SK-N-SH (cell line): Measurements from ENCODE around the gene ZNF23.

Experiments
- REST ChIP-seq: IDR thresholded peaks from 2 replicates; pipeline ENCODE4 v1.6.1; 2012; ENCODE audit warnings: mild to moderate bottlenecking, low read depth, low read length, moderate library complexity
- RFX5 ChIP-seq: IDR thresholded peaks from 2 replicates; pipeline ENCODE4 v1.6.1; 2012; ENCODE audit warnings: mild to moderate bottlenecking, improper control_type of control experiment, low read length
- SIN3A ChIP-seq: IDR thresholded peaks from 2 replicates; pipeline ENCODE4 v1.6.1; 2012; ENCODE audit warnings: low read depth, mild to moderate bottlenecking, low read length, moderate library complexity, borderline replicate concordance
- TAF1 ChIP-seq: IDR thresholded peaks from 2 replicates; pipeline ENCODE4 v1.6.1; 2012; ENCODE audit warnings: low read depth, mild to moderate bottlenecking, low read length, moderate library complexity, borderline replicate concordance
- TEAD4 ChIP-seq: IDR thresholded peaks from 2 replicates; pipeline ENCODE4 v1.4.0; 2012; ENCODE audit warnings: mild to moderate bottlenecking, borderline replicate concordance; ENCODE audit not compliant: insufficient read depth
- YY1 ChIP-seq: IDR thresholded peaks from 2 replicates; pipeline ENCODE4 v1.4.0; 2012; ENCODE audit warnings: low read depth, mild to moderate bottlenecking
- TF ChIP-seq, protein P1 (sequence below): fragments of 200-600 bp; sonication (generic); IDR thresholded peaks from 2 replicates; pipeline ENCODE4 v1.6.1; 2017; ENCODE audit warnings: antibody characterized with exemption, mild to moderate bottlenecking, moderate library complexity
- TF ChIP-seq, protein P2 (sequence below): IDR thresholded peaks from 2 replicates; pipeline ENCODE4 v1.4.0; 2012; ENCODE audit warnings: low read depth

GRCh38 chr16:71402674-71403073 lies 59.4 kb downstream of the ZNF23 start:
- TF ChIP-seq TAF1 = no peak
- TF ChIP-seq, protein P1, sequence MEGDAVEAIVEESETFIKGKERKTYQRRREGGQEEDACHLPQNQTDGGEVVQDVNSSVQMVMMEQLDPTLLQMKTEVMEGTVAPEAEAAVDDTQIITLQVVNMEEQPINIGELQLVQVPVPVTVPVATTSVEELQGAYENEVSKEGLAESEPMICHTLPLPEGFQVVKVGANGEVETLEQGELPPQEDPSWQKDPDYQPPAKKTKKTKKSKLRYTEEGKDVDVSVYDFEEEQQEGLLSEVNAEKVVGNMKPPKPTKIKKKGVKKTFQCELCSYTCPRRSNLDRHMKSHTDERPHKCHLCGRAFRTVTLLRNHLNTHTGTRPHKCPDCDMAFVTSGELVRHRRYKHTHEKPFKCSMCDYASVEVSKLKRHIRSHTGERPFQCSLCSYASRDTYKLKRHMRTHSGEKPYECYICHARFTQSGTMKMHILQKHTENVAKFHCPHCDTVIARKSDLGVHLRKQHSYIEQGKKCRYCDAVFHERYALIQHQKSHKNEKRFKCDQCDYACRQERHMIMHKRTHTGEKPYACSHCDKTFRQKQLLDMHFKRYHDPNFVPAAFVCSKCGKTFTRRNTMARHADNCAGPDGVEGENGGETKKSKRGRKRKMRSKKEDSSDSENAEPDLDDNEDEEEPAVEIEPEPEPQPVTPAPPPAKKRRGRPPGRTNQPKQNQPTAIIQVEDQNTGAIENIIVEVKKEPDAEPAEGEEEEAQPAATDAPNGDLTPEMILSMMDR = no peak
- no peak for TF ChIP-seq RFX5
- TF ChIP-seq YY1 = no peak
- TF ChIP-seq SIN3A = no peak
- TF ChIP-seq, protein P2, sequence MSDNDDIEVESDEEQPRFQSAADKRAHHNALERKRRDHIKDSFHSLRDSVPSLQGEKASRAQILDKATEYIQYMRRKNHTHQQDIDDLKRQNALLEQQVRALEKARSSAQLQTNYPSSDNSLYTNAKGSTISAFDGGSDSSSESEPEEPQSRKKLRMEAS = no peak
- TF ChIP-seq REST = no peak
- TF ChIP-seq TEAD4 = no peak
